Measurements from ENCODE around the gene MPHOSPH6. TPM values are rescaled to one million over a fixed set of nuclear protein-coding genes. Genes with fewer than 3 reads are reported as not detected.

MPHOSPH6 gene
- total and polyA plus RNA-seq, 2 of the 4 experiments (the other 2 are of a cell fraction), result 5.4 to 15.5 TPM

DNA sequence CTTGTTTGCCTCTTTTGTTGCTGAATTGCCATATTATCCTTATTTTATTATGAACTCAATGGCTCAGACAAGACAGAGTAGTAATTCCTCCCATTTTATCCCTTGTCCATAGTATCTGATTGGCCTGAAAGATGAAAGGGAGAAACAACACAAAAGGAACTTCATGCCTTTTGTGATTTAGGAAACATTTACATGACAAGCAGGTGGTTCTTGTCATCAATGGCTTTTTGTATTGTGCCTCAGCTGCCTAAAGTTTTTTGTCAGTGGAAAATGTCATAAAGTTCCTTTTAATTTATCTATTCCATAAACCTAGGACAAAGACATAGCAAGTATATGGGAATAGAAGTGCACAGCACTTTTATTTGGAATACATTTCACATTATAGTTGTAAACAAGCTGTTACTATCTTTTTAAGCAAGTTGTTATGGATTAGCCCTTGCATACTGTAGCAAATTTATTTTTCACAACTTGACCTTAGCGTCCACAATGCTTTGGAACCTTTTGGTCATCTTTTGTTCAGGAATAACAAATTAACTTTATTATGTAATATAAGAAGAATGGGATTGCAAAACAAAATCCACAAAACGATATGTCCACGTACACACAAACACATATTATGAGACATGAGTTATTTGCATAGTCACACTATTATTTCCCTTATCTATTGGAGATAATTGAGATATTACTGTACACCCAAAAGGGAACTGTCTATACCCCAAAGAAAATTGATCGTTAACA, 12.4 kb upstream of the MPHOSPH6 start:
- H2BK20ac ChIP-seq (ENCODE audit: low read depth, low read length), result no peak overlapping the region
- DNase-seq, result no peak
- dilution Hi-C loops (cut with HindIII; ENCODE audit: low sequenced_read_pairs, unreplicated experiment) (no loop called here), intact Hi-C loops (cut with micrococcal nuclease) (no loop called here), in situ Hi-C loops (cut with MboI; ENCODE audit: low sequenced_read_pairs) (no loop called here)
- ATAC-seq (ENCODE audit: low read depth), result no peak
- CTCF ChIA-PET, result no interaction called here
- no peak overlapping the region for H3K23ac ChIP-seq (ENCODE audit: low read depth, low read length)
- no peaks in the 10 kb centered on the region for H3K9me1 ChIP-seq (ENCODE audit: insufficient read depth, low read length)
- no peak overlapping the region for H3K9ac ChIP-seq (ENCODE audit: low read depth, low read length)
- no peak overlapping the region for H3K27ac ChIP-seq (ENCODE audit: insufficient read depth, low read length)
- no peaks in the 10 kb centered on the region for H3K36me3 ChIP-seq (ENCODE audit: control insufficient read depth, insufficient read depth, low read length)
- no peaks in the 10 kb centered on the region for H3K4me1 ChIP-seq (ENCODE audit: control insufficient read depth, insufficient read depth, low read length)
- BruUV-seq (replicated peaks), result no TSS peak
- H2AFZ ChIP-seq (replicated peaks; ENCODE audit: low read length, poor library complexity), result no peak overlapping the region
- no peak overlapping the region for H3K4me3 ChIP-seq (ENCODE audit: insufficient read depth, low read depth, low read length)
- H4K8ac ChIP-seq (ENCODE audit: low read depth in 2 of 2, low read length in 2 of 2), result no peak overlapping the region
- no CpG with 5 or more reads among the region's 4 CpGs for WGBS, 2 experiments (ENCODE audit: extremely low coverage in 2 of 2, insufficient read length in 1 of 2)
- no peak overlapping the region for H3K18ac ChIP-seq (ENCODE audit: low read depth, low read length)
- no peak overlapping the region for H4K5ac ChIP-seq (ENCODE audit: low read depth, low read length)
- H3K4ac ChIP-seq (ENCODE audit: low read depth, low read length), result no peak overlapping the region
- H3K27me3 ChIP-seq (ENCODE audit: control insufficient read depth, insufficient read depth, low read length), result peaks cover 13% of the 10 kb centered on the region
- no peak overlapping the region for H3K4me2 ChIP-seq (ENCODE audit: low read depth, low read length)
- no peak overlapping the region for H2BK15ac ChIP-seq (ENCODE audit: low read depth, low read length)
- no peak overlapping the region for H2BK120ac ChIP-seq (ENCODE audit: low read depth, low read length)
- H2BK5ac ChIP-seq (ENCODE audit: low read depth, low read length, poor library complexity, severe bottlenecking), result no peak overlapping the region
- no peak overlapping the region for H2AK9ac ChIP-seq (replicated peaks; ENCODE audit: low read depth, low read length, poor library complexity)
- no peak overlapping the region for H3K56ac ChIP-seq (ENCODE audit: extremely low read depth, insufficient read depth, low read length)
- H4K20me1 ChIP-seq (ENCODE audit: insufficient read depth, low read length), result no peaks in the 10 kb centered on the region
- no peaks in the 10 kb centered on the region for H3K9me3 ChIP-seq (ENCODE audit: control insufficient read depth, insufficient read depth, low read length)
- H4K91ac ChIP-seq (ENCODE audit: insufficient read depth, low read depth, low read length), result no peak overlapping the region
- TF ChIP-seq RAD21 (IDR thresholded peaks at IDR 0.05; ENCODE audit: low read length) (no peak), BHLHE40 (IDR thresholded peaks at IDR 0.05; ENCODE audit: low read depth, low read length) (no peak), MXI1 (IDR thresholded peaks at IDR 0.05; ENCODE audit: borderline replicate concordance, low read depth, low read length) (no peak), CHD1 (IDR thresholded peaks at IDR 0.05; ENCODE audit: low read depth, low read length) (no peak), POLR2A (IDR thresholded peaks at IDR 0.05; ENCODE audit: low read depth, low read length) (no peak), CEBPB (IDR thresholded peaks at IDR 0.05; ENCODE audit: low read depth, low read length) (no peak), FOS (IDR thresholded peaks at IDR 0.05; ENCODE audit: low read depth, low read length) (no peak), MAFK (IDR thresholded peaks at IDR 0.05; ENCODE audit: low read depth, low read length) (no peak), RFX5 (IDR thresholded peaks at IDR 0.05; ENCODE audit: low read depth, low read length) (no peak), ELK1 (IDR thresholded peaks at IDR 0.05; ENCODE audit: borderline replicate concordance, low read depth, low read length) (no peak), SMC3 (IDR thresholded peaks at IDR 0.05; ENCODE audit: low read depth, low read length) (no peak), MAZ (IDR thresholded peaks at IDR 0.05; ENCODE audit: borderline replicate concordance, low read depth, low read length) (no peak)
- TF ChIP-seq, protein P1, sequence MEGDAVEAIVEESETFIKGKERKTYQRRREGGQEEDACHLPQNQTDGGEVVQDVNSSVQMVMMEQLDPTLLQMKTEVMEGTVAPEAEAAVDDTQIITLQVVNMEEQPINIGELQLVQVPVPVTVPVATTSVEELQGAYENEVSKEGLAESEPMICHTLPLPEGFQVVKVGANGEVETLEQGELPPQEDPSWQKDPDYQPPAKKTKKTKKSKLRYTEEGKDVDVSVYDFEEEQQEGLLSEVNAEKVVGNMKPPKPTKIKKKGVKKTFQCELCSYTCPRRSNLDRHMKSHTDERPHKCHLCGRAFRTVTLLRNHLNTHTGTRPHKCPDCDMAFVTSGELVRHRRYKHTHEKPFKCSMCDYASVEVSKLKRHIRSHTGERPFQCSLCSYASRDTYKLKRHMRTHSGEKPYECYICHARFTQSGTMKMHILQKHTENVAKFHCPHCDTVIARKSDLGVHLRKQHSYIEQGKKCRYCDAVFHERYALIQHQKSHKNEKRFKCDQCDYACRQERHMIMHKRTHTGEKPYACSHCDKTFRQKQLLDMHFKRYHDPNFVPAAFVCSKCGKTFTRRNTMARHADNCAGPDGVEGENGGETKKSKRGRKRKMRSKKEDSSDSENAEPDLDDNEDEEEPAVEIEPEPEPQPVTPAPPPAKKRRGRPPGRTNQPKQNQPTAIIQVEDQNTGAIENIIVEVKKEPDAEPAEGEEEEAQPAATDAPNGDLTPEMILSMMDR (conservative IDR thresholded peaks at IDR 0.05; ENCODE audit: low read depth, low read length), result no peak
- no peaks in the 10 kb centered on the region for H3K79me1 ChIP-seq (ENCODE audit: low read depth in 1 of 2, low read length in 2 of 2)
- POLR2A ChIA-PET (ENCODE audit: unreplicated experiment), result no interaction called here
- no peak overlapping the region for H3K14ac ChIP-seq (replicated peaks; ENCODE audit: low read depth, low read length)
- H2AK5ac ChIP-seq (ENCODE audit: low read depth, low read length), result no peak overlapping the region

Measured in IMR-90 (cell line).